IMR-90 (cell line): ENCODE data around the gene CNPY4. TPM values are rescaled to one million over a fixed set of nuclear protein-coding genes. Genes with fewer than 3 reads are reported as not detected.

Experiments
- ATAC-seq: fragments of 200-7000 bp; cut with Tn5 transposase; 2 replicates; pipeline ENCODE4 v1.9.1; 2020; ENCODE audit warnings: low read depth, mild to moderate bottlenecking, moderate library complexity
- BruUV-seq: library from RNA; stranded (reverse); fragments of 400-500 nt; replicated peaks from 2 replicates; lab custom pipeline; 2021; lab: Mats Ljungman, UMichigan
- CTCF ChIA-PET: fragments of 300-600 bp; formaldehyde crosslinking; extraction: SDS; loops from one replicate; lab custom pipeline; 2021; ENCODE audit warnings: antibody characterized with exemption; lab: Yijun Ruan, JAX
- POLR2A ChIA-PET: fragments of 300-600 bp; sonication (Branson Sonifier 250); formaldehyde crosslinking; loops from one replicate; lab custom pipeline; 2022; ENCODE audit warnings: antibody characterized with exemption; ENCODE audit not compliant: unreplicated experiment; lab: Charles Lee
- DNase-seq: peaks from one replicate; pipeline ENCODE4 v3.0.0; 2013
- H2AFZ ChIP-seq: replicated peaks from 2 replicates; pipeline ENCODE3; 2013; ENCODE audit warnings: low read length, mild to moderate bottlenecking; ENCODE audit not compliant: poor library complexity
- H2AK5ac ChIP-seq: 2 replicates; pipeline ENCODE4 v1.6.1; 2013; ENCODE audit warnings: low read depth, low read length, inconsistent platforms
- H2AK9ac ChIP-seq: replicated peaks from 2 replicates; pipeline ENCODE3; 2013; ENCODE audit warnings: mild to moderate bottlenecking, low read depth, low read length, moderate library complexity; ENCODE audit not compliant: poor library complexity
- H2BK120ac ChIP-seq: 2 replicates; pipeline ENCODE4 v1.6.1; 2013; ENCODE audit warnings: low read depth, low read length, inconsistent platforms
- H2BK15ac ChIP-seq: 3 replicates; pipeline ENCODE4 v1.6.1; 2013; ENCODE audit warnings: low read depth, low read length, inconsistent platforms
- H2BK20ac ChIP-seq: 2 replicates; pipeline ENCODE4 v1.6.1; 2013; ENCODE audit warnings: low read depth, mild to moderate bottlenecking, inconsistent platforms, low read length, moderate library complexity
- H2BK5ac ChIP-seq: 2 replicates; pipeline ENCODE4 v1.6.1; 2013; ENCODE audit warnings: mild to moderate bottlenecking, low read depth, low read length, inconsistent platforms; ENCODE audit not compliant: poor library complexity, severe bottlenecking
- H3K14ac ChIP-seq: replicated peaks from 2 replicates; pipeline ENCODE4 v1.6.1; 2013; ENCODE audit warnings: low read depth, low read length, inconsistent platforms
- H3K18ac ChIP-seq: 2 replicates; pipeline ENCODE4 v1.6.1; 2013; ENCODE audit warnings: low read depth, low read length, control low read depth
- H3K23ac ChIP-seq: 2 replicates; pipeline ENCODE4 v1.6.1; 2013; ENCODE audit warnings: low read depth, low read length, inconsistent platforms
- H3K27ac ChIP-seq: 2 replicates; pipeline ENCODE4 v1.5.1; 2013; ENCODE audit warnings: mild to moderate bottlenecking, control low read depth, low read length; ENCODE audit not compliant: insufficient read depth
- H3K27me3 ChIP-seq: 2 replicates; pipeline ENCODE4 v1.6.1; 2013; ENCODE audit warnings: low read length; ENCODE audit not compliant: control insufficient read depth, insufficient read depth
- H3K36me3 ChIP-seq: 2 replicates; pipeline ENCODE4 v1.6.1; 2013; ENCODE audit warnings: low read length, mixed read lengths; ENCODE audit not compliant: control insufficient read depth, insufficient read depth
- H3K4ac ChIP-seq: 2 replicates; pipeline ENCODE4 v1.6.1; 2013; ENCODE audit warnings: low read depth, low read length, inconsistent platforms
- H3K4me1 ChIP-seq: 2 replicates; pipeline ENCODE4 v1.6.1; 2013; ENCODE audit warnings: low read length, mixed read lengths; ENCODE audit not compliant: control insufficient read depth, insufficient read depth
- H3K4me2 ChIP-seq: 2 replicates; pipeline ENCODE4 v1.6.1; 2013; ENCODE audit warnings: low read depth, mild to moderate bottlenecking, control low read depth, low read length, moderate library complexity
- H3K4me3 ChIP-seq: 2 replicates; pipeline ENCODE4 v1.5.1; 2013; ENCODE audit warnings: low read depth, mild to moderate bottlenecking, control low read depth, low read length, moderate library complexity; ENCODE audit not compliant: insufficient read depth
- H3K56ac ChIP-seq: 2 replicates; pipeline ENCODE4 v1.6.1; 2013; ENCODE audit warnings: low read length, inconsistent platforms; ENCODE audit not compliant: insufficient read depth; ENCODE audit errors: extremely low read depth
- H3K79me1 ChIP-seq, 2 experiments: 2 replicates each; pipeline ENCODE4 v1.6.1; 2013; ENCODE audit warnings: low read length in 2 of 2, inconsistent platforms in 1 of 2, low read depth in 1 of 2
- H3K9ac ChIP-seq: 2 replicates; pipeline ENCODE4 v1.6.1; 2013; ENCODE audit warnings: low read depth, low read length, control low read depth
- H3K9me1 ChIP-seq: 2 replicates; pipeline ENCODE4 v1.6.1; 2013; ENCODE audit warnings: low read length, inconsistent platforms; ENCODE audit not compliant: insufficient read depth
- H3K9me3 ChIP-seq: 2 replicates; pipeline ENCODE4 v1.6.1; 2013; ENCODE audit warnings: low read length; ENCODE audit not compliant: control insufficient read depth, insufficient read depth
- H4K20me1 ChIP-seq: 2 replicates; pipeline ENCODE4 v1.6.1; 2013; ENCODE audit warnings: low read length, inconsistent platforms; ENCODE audit not compliant: insufficient read depth
- H4K5ac ChIP-seq: 2 replicates; pipeline ENCODE4 v1.6.1; 2013; ENCODE audit warnings: mild to moderate bottlenecking, low read depth, low read length, control low read depth
- H4K8ac ChIP-seq, 2 experiments: 2 replicates each; pipeline ENCODE4 v1.6.1; 2013; ENCODE audit warnings: low read depth in 2 of 2, low read length in 2 of 2, control low read depth in 1 of 2, inconsistent platforms in 1 of 2
- H4K91ac ChIP-seq: 2 replicates; pipeline ENCODE4 v1.6.1; 2013; ENCODE audit warnings: low read depth, low read length, inconsistent platforms; ENCODE audit not compliant: insufficient read depth
- CHD1 ChIP-seq: IDR thresholded peaks from 2 replicates; pipeline ENCODE4 v1.6.1; 2012; ENCODE audit warnings: low read depth, low read length, improper control_type of control experiment
- FOS ChIP-seq: fragments of 150-350 bp; IDR thresholded peaks from 2 replicates; pipeline ENCODE4 v1.6.1; 2016; ENCODE audit warnings: low read depth, low read length
- MAFK ChIP-seq: IDR thresholded peaks from 2 replicates; pipeline ENCODE4 v1.6.1; 2012; ENCODE audit warnings: low read depth, low read length, improper control_type of control experiment
- MAZ ChIP-seq: IDR thresholded peaks from 2 replicates; pipeline ENCODE4 v1.6.1; 2012; ENCODE audit warnings: low read depth, mild to moderate bottlenecking, low read length, improper control_type of control experiment, moderate library complexity, borderline replicate concordance
- MXI1 ChIP-seq: IDR thresholded peaks from 2 replicates; pipeline ENCODE4 v1.6.1; 2012; ENCODE audit warnings: low read depth, mild to moderate bottlenecking, low read length, moderate library complexity, borderline replicate concordance
- NFE2L2 ChIP-seq: fragments of 150-350 bp; IDR thresholded peaks from 2 replicates; pipeline ENCODE4 v1.6.1; 2016; ENCODE audit warnings: low read depth, mild to moderate bottlenecking, low read length
- POLR2A ChIP-seq: IDR thresholded peaks from 2 replicates; pipeline ENCODE4 v1.6.1; 2012; ENCODE audit warnings: mild to moderate bottlenecking, low read depth, low read length
- RAD21 ChIP-seq: IDR thresholded peaks from 2 replicates; pipeline ENCODE4 v1.6.1; 2012; ENCODE audit warnings: low read length, improper control_type of control experiment
- RCOR1 ChIP-seq: IDR thresholded peaks from 2 replicates; pipeline ENCODE4 v1.6.1; 2012; ENCODE audit warnings: mild to moderate bottlenecking, low read length, improper control_type of control experiment; ENCODE audit not compliant: insufficient replicate concordance
- SMC3 ChIP-seq: fragments of 150-350 bp; IDR thresholded peaks from 2 replicates; pipeline ENCODE4 v1.6.1; 2016; ENCODE audit warnings: low read depth, mild to moderate bottlenecking, antibody characterized with exemption, low read length, moderate library complexity
- WGBS, 2 experiments: methylation state at CpG; one replicate each; pipeline versions ENCODE4 v1.1.5 to v1.1.7; 2013; ENCODE audit warnings: missing lambda C conversion rate in 2 of 2; ENCODE audit not compliant: insufficient read length in 1 of 2; ENCODE audit errors: extremely low coverage in 2 of 2; 5-methylcytosine and 5-hydroxymethylcytosine counted together
- dilution Hi-C: fragments of 300-500 bp; cut with HindIII; formaldehyde crosslinking; loops from one replicate; pipeline ENCODE4 v1.14.3; 2018; ENCODE audit warnings: low sequenced_read_pairs; ENCODE audit not compliant: unreplicated experiment
- in situ Hi-C: fragments of 300-500 bp; cut with MboI; formaldehyde crosslinking; loops from 3 replicates; pipeline ENCODE4 v1.14.3; 2019; ENCODE audit warnings: low sequenced_read_pairs, inconsistent platforms, mixed read lengths
- intact Hi-C: fragments of 100-400 bp; cut with micrococcal nuclease; formaldehyde crosslinking; loops from 2 replicates; pipeline ENCODE4 v1.10.0; 2022
- polyA plus RNA-seq, 3 experiments: library from polyadenylated mRNA; depleted of rRNA; stranded (reverse); fragments of >200 nt; gene quantifications; 2 replicates each; pipeline ENCODE4 v1.2.3, GENCODE V29; 2012; ENCODE audit warnings: low replicate concordance in 1 of 3
- total RNA-seq: library from RNA; depleted of rRNA; stranded (reverse); fragments of >200 nt; gene quantifications from 2 replicates; pipeline ENCODE4 v1.2.3, GENCODE V29; 2012
- TF ChIP-seq, protein P1 (sequence below): fragments of 150-350 bp; IDR thresholded peaks from 2 replicates; pipeline ENCODE4 v1.6.1; 2017; ENCODE audit warnings: mild to moderate bottlenecking, antibody characterized with exemption, low read length, low read depth
- TF ChIP-seq, protein P2 (sequence below): conservative IDR thresholded peaks from 2 replicates; pipeline ENCODE4 v1.5.1; 2012; ENCODE audit warnings: mild to moderate bottlenecking, low read depth, low read length, improper control_type of control experiment

Gene CNPY4
- total and polyA plus RNA-seq, 2 of the 4 experiments (the other 2 are of a cell fraction), result 13.3 to 21.9 TPM

DNA sequence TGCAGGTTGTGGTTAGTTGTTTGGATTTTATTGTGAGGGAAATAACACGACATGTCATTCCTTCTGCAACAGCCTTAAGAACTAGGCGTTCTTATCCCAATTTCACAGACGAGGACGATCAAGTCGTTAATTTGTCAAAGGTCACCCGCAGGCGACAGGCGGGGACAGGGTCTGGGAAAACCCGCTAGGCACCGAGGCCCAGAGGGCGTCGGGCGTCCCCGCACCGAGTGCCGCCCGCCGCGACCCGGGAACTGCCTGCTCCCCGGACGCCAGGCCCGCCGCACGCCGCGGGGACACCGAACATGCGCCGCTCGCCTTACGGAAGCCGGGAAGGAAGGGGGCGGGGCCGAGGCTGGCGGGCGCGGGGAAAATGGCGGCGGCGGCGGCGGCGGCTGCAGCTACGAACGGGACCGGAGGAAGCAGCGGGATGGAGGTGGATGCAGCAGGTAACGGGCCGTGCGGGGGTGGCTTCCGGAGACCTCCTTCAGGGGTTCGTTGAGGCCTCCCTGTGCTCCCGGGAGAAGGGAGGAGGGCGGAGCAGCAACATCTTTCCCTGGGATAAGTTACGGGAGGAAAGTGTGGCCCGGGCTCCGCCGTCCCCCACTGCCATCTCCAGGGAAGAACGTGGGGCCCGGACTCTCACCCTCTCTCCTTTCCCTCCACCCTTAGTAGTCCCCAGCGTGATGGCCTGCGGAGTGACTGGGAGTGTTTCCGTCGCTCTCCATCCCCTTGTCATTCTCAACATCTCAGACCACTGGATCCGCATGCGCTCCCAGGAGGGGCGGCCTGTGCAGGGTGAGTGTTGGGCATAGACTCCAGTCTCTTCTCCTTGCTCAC is 30.6 kb upstream of the CNPY4 start, which contains the start of gene COPS6:
Gene COPS6 (plus strand): TSS at position 349 of the 837 bp plus-strand sequence. CDS start 22 bp downstream, at position 371.
- in situ Hi-C loops, result no loop called here
- Histone ChIP-seq H3K27me3 (no peaks in the 10 kb centered on the region), H2BK120ac (peak within 1 kb of the TSS; percentile 99), H2AK5ac (peak within 1 kb of the TSS; percentile 98), H3K4ac (peak within 1 kb of the TSS; percentile 99), H4K91ac (peak within 1 kb of the TSS; percentile 96), H3K4me1 (peaks cover 18% of the 10 kb centered on the region), H3K9ac (peak within 1 kb of the TSS; percentile 100), H3K23ac (peak within 1 kb of the TSS; percentile 99), H3K56ac (peak within 1 kb of the TSS; percentile 96), H2AFZ (peak within 1 kb of the TSS; percentile 92), H2BK5ac (peak within 1 kb of the TSS; percentile 97), H2BK20ac (peak within 1 kb of the TSS; percentile 100), H4K8ac (peak within 1 kb of the TSS; percentile 97 to 100), H2BK15ac (peak within 1 kb of the TSS; percentile 95), H3K4me3 (peak within 1 kb of the TSS; percentile 97), H4K20me1 (peaks cover 15% of the 10 kb centered on the region; the same call in 1 of the 2 replicates), H3K79me1 (peaks cover 27 to 52% of the 10 kb centered on the region in 2 experiments), H3K9me3 (no peaks in the 10 kb centered on the region), H3K18ac (peak within 1 kb of the TSS; percentile 98), H3K9me1 (peaks cover 13% of the 10 kb centered on the region), H3K36me3 (peaks cover 35% of the 10 kb centered on the region), H3K4me2 (peak within 1 kb of the TSS; percentile 97), H2AK9ac (peak within 1 kb of the TSS; percentile 98), H3K27ac (peak within 1 kb of the TSS; percentile 100), H4K5ac (peak within 1 kb of the TSS; percentile 100), H3K14ac (peak within 1 kb of the TSS; percentile 99)
- intact Hi-C loops, result no loop called here
- 1% methylated on average over 28 of the region's 68 CpGs; no CpG with 5 or more reads in 1 of the 2 experiments for WGBS, 2 experiments
- ATAC-seq, result peak; percentile 48
- BruUV-seq, result no TSS peak
- ChIA-PET CTCF (no interaction called here), POLR2A (interaction anchor here (1.1 kb wide), 1 partner anchor 13 kb away, joined by 7 read pairs; no protein-coding TSS in a partner anchor)
- dilution Hi-C loops, result no loop called here
- peak; percentile 64 for DNase-seq
- TF ChIP-seq, protein P1, sequence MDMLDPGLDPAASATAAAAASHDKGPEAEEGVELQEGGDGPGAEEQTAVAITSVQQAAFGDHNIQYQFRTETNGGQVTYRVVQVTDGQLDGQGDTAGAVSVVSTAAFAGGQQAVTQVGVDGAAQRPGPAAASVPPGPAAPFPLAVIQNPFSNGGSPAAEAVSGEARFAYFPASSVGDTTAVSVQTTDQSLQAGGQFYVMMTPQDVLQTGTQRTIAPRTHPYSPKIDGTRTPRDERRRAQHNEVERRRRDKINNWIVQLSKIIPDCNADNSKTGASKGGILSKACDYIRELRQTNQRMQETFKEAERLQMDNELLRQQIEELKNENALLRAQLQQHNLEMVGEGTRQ, result peak; percentile 31; the same call in 1 of the 2 replicates
- peak; percentile 75; the same call in 1 of the 2 replicates for TF ChIP-seq MXI1
- no peak for TF ChIP-seq NFE2L2
- TF ChIP-seq FOS, result no peak
- TF ChIP-seq, protein P2, sequence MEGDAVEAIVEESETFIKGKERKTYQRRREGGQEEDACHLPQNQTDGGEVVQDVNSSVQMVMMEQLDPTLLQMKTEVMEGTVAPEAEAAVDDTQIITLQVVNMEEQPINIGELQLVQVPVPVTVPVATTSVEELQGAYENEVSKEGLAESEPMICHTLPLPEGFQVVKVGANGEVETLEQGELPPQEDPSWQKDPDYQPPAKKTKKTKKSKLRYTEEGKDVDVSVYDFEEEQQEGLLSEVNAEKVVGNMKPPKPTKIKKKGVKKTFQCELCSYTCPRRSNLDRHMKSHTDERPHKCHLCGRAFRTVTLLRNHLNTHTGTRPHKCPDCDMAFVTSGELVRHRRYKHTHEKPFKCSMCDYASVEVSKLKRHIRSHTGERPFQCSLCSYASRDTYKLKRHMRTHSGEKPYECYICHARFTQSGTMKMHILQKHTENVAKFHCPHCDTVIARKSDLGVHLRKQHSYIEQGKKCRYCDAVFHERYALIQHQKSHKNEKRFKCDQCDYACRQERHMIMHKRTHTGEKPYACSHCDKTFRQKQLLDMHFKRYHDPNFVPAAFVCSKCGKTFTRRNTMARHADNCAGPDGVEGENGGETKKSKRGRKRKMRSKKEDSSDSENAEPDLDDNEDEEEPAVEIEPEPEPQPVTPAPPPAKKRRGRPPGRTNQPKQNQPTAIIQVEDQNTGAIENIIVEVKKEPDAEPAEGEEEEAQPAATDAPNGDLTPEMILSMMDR, result no peak
- TF ChIP-seq MAFK, result no peak
- 0 out of 2 replicates have a peak, but pooled peaks have one; percentile 48 for TF ChIP-seq POLR2A
- TF ChIP-seq SMC3, result no peak
- TF ChIP-seq RAD21, result no peak
- no peak for TF ChIP-seq CHD1
- no peak for TF ChIP-seq RCOR1
- peak; percentile 45; the same call in 1 of the 2 replicates for TF ChIP-seq MAZ
